Transverse colon (tissue), 4 donors: ENCODE measurements around the gene HSPB8. TPM values are rescaled to one million over a fixed set of nuclear protein-coding genes. Genes with fewer than 3 reads are reported as not detected.

Experiments
- DNase-seq: peaks from one replicate; pipeline ENCODE4 v3.0.0-alpha.2; 2019
- H3K27ac ChIP-seq, 4 donors: fragments of 200-600 bp; sonication (generic); 2 replicates each; pipeline ENCODE4 v1.5.1; 2016 to 2018; ENCODE audit warnings: inconsistent platforms in 4 of 4
- H3K27me3 ChIP-seq: fragments of 200-600 bp; sonication (generic); 2 replicates; pipeline ENCODE4 v1.5.1; 2017; ENCODE audit warnings: inconsistent platforms
- H3K36me3 ChIP-seq, 4 donors: fragments of 200-600 bp; sonication (generic); 2 replicates each; pipeline ENCODE4 v1.5.1; 2017 to 2019; ENCODE audit warnings: inconsistent platforms in 4 of 4
- H3K4me1 ChIP-seq, 4 donors: fragments of 200-600 bp; sonication (generic); 2 replicates each; pipeline ENCODE4 v1.5.1; 2017 to 2020; ENCODE audit warnings: inconsistent platforms in 4 of 4
- H3K4me3 ChIP-seq, 4 donors: fragments of 200-600 bp; sonication (generic); 1 replicate in 1 of 4; 2 replicates in 3 of 4; pipeline versions ENCODE4 v1.5.1 to v1.6.1; 2017 to 2019; ENCODE audit warnings: inconsistent platforms in 4 of 4
- H3K9me3 ChIP-seq, 2 donors: fragments of 200-600 bp; sonication (generic); 2 replicates each; pipeline ENCODE4 v1.5.1; 2017 to 2019; ENCODE audit warnings: inconsistent platforms in 2 of 2
- CTCF ChIP-seq, 5 experiments: fragments of 200-600 bp in 3 of 5; fragments of 450-650 bp in 2 of 5; sonication (generic) in 3 of 5; IDR thresholded peaks; 1 replicate in 2 of 5; 2 replicates in 3 of 5; pipeline ENCODE4 v1.5.1; 2016 to 2017; ENCODE audit warnings: antibody characterized with exemption in 5 of 5, inconsistent platforms in 3 of 5, mild to moderate bottlenecking in 2 of 5, moderate library complexity in 1 of 5
- EP300 ChIP-seq: sonication (generic); formaldehyde crosslinking; IDR thresholded peaks from one replicate; pipeline ENCODE4 v1.6.1; 2017; ENCODE audit warnings: antibody characterized with exemption, low read depth
- POLR2A ChIP-seq: fragments of 450-650 bp; IDR thresholded peaks from one replicate; pipeline ENCODE4 v1.6.1; 2016; ENCODE audit warnings: antibody characterized with exemption, mild to moderate bottlenecking, moderate library complexity
- POLR2AphosphoS5 ChIP-seq, 3 donors: sonication (generic); formaldehyde crosslinking; IDR thresholded peaks; one replicate each; pipeline ENCODE4 v1.6.1; 2016; ENCODE audit warnings: antibody characterized with exemption in 3 of 3
- WGBS, 2 donors: methylation state at CpG; one replicate each; pipeline ENCODE4 v1.1.5; 2018; ENCODE audit warnings: low coverage in 1 of 2; 5-methylcytosine and 5-hydroxymethylcytosine counted together
- in situ Hi-C, 4 donors: fragments of 200-750 bp; cut with MboI; loops; one replicate each; pipeline versions ENCODE4 v1.15.0 to v1.15.1; 2017; ENCODE audit warnings: low sequenced_read_pairs in 3 of 4, low pct_ligation_motif_present in 1 of 4, low pct_unique_long_range_greater_than_20kb in 1 of 4
- intact Hi-C: fragments of 100-400 bp; cut with DNase I; formaldehyde crosslinking; loops from one replicate; pipeline ENCODE4 v1.15.1; 2023; ENCODE audit warnings: low total_unique reads
- total RNA-seq, 4 donors: library from RNA; depleted of rRNA; stranded (reverse); fragments of >200 nt; gene quantifications; one replicate each; pipeline ENCODE4 v1.1.0, GENCODE V29; 2016

HSPB8 gene
- total RNA-seq, 4 donors from 2014 or later, result 42.7 to 59.8 (median 51.9) TPM

- in situ Hi-C loops, result no loop called here
- 85 to 100% methylated on average over 1 to 4 of the region's 4 CpGs for WGBS, 2 donors
- peaks cover 0 to 6% (median 2%) of the 10 kb centered on the region in 4 donors for H3K4me1 ChIP-seq
- TF ChIP-seq POLR2AphosphoS5 (IDR thresholded peaks at IDR 0.05), result no peak
- peak overlapping the region; percentile 88 to 95 (median 90) for H3K27ac ChIP-seq
- intact Hi-C loops, result no loop called here
- no peak overlapping the region for H3K4me3 ChIP-seq
- H3K27me3 ChIP-seq, result peaks cover 9% of the 10 kb centered on the region
- no peak for DNase-seq
- H3K36me3 ChIP-seq, result no peaks in the 10 kb centered on the region
- H3K9me3 ChIP-seq, result no peaks in the 10 kb centered on the region
Measured at GRCh38 chr12:119177056-119177325, 1.7 kb upstream of the HSPB8 start.

- no peak for DNase-seq
- intact Hi-C loops, result no loop called here
- peaks cover 9% of the 10 kb centered on the region for H3K27me3 ChIP-seq
Measured at GRCh38 chr12:119177724-119178380, 879 bp upstream of the HSPB8 start.

GRCh38 chr12:119179335-119180021, 747 bp downstream of the HSPB8 start:
- no peaks in the 10 kb centered on the region for H3K9me3 ChIP-seq
- peak overlapping the region; percentile 42 to 61 (median 54) for H3K4me3 ChIP-seq
- WGBS, 2 donors, result 0 to 49% methylated on average over 2 to 18 of the region's 18 CpGs
- in situ Hi-C loops, result no loop called here
- peak overlapping the region; percentile 88 to 95 (median 90) for H3K27ac ChIP-seq
- no peaks in the 10 kb centered on the region for H3K36me3 ChIP-seq
- intact Hi-C loops, result no loop called here
- peaks cover 9% of the 10 kb centered on the region for H3K27me3 ChIP-seq
- DNase-seq, result no peak
- TF ChIP-seq EP300 (no peak), POLR2AphosphoS5 (IDR thresholded peaks at IDR 0.05) (peak in 1 of 3 donors; percentile 3)
- peaks cover 0 to 6% (median 2%) of the 10 kb centered on the region in 4 donors for H3K4me1 ChIP-seq

More at GRCh38 chr12:119177724-119178380, 879 bp upstream of the HSPB8 start:
- H3K4me3 ChIP-seq, result no peak overlapping the region
- peak overlapping the region; percentile 88 to 95 (median 90) for H3K27ac ChIP-seq
- in situ Hi-C loops, result no loop called here
- H3K9me3 ChIP-seq, result no peaks in the 10 kb centered on the region
- TF ChIP-seq POLR2A, result no peak
- TF ChIP-seq POLR2AphosphoS5 (IDR thresholded peaks at IDR 0.05), result no peak
- TF ChIP-seq CTCF (IDR thresholded peaks at IDR 0.05), result no peak
- no peak for TF ChIP-seq EP300
- WGBS, 2 donors, result 89% methylated on average over 15 of the region's 15 CpGs; no CpG with 5 or more reads in 1 of the 2 donors
- H3K4me1 ChIP-seq, result peaks cover 0 to 6% (median 2%) of the 10 kb centered on the region in 4 donors
- no peaks in the 10 kb centered on the region for H3K36me3 ChIP-seq

GRCh38 chr12:119180380-119181040, 1.8 kb downstream of the HSPB8 start:
- Histone ChIP-seq H3K4me1 (peaks cover 0 to 8% (median 2%) of the 10 kb centered on the region in 4 donors), H3K4me3 (peak overlapping the region; percentile 42 to 61 (median 54)), H3K27ac (peak overlapping the region; percentile 88 to 95 (median 90)), H3K9me3 (no peaks in the 10 kb centered on the region), H3K27me3 (peaks cover 9% of the 10 kb centered on the region), H3K36me3 (no peaks in the 10 kb centered on the region)
- in situ Hi-C loops (no loop called here), intact Hi-C loops (no loop called here)
- 32% methylated on average over 7 of the region's 7 CpGs; no CpG with 5 or more reads in 1 of the 2 donors for WGBS, 2 donors
- DNase-seq, result peak; percentile 23
- TF ChIP-seq CTCF (IDR thresholded peaks at IDR 0.05) (no peak), POLR2AphosphoS5 (IDR thresholded peaks at IDR 0.05) (peak in 2 of 3 donors; percentile 7 to 44), EP300 (no peak)

GRCh38 chr12:119181202-119181601, 2.5 kb downstream of the HSPB8 start:
- Histone ChIP-seq H3K4me3 (peak overlapping the region; percentile 0 to 57 (median 46)), H3K4me1 (peaks cover 0 to 10% (median under 1%) of the 10 kb centered on the region in 4 donors), H3K36me3 (no peaks in the 10 kb centered on the region), H3K9me3 (no peaks in the 10 kb centered on the region), H3K27ac (peak overlapping the region; percentile 88 to 95 (median 90)), H3K27me3 (peaks cover 9% of the 10 kb centered on the region)
- in situ Hi-C loops (no loop called here), intact Hi-C loops (no loop called here)
- DNase-seq, result no peak
- TF ChIP-seq POLR2AphosphoS5 (IDR thresholded peaks at IDR 0.05) (no peak), CTCF (IDR thresholded peaks at IDR 0.05) (no peak), EP300 (no peak), POLR2A (no peak)
- 64% methylated on average over 2 of the region's 2 CpGs; no CpG with 5 or more reads in 1 of the 2 donors for WGBS, 2 donors
